GM12891 (cell line): ENCODE measurements around the gene GCKR.

Experiments used
- POLR2A ChIP-seq: IDR thresholded peaks from 2 replicates; pipeline ENCODE4 v1.6.1; 2011; ENCODE audit warnings: low read depth, low read length, control low read depth
- POLR2AphosphoS5 ChIP-seq: IDR thresholded peaks from 2 replicates; pipeline ENCODE4 v1.6.1; 2011; ENCODE audit warnings: low read depth, low read length, control low read depth
- SPI1 ChIP-seq: IDR thresholded peaks from 2 replicates; pipeline ENCODE4 v1.6.1; 2011; ENCODE audit warnings: low read depth, low read length, control low read depth
- TAF1 ChIP-seq: IDR thresholded peaks from 2 replicates; pipeline ENCODE4 v1.6.1; 2011; ENCODE audit warnings: low read depth, low read length, control low read depth

DNA sequence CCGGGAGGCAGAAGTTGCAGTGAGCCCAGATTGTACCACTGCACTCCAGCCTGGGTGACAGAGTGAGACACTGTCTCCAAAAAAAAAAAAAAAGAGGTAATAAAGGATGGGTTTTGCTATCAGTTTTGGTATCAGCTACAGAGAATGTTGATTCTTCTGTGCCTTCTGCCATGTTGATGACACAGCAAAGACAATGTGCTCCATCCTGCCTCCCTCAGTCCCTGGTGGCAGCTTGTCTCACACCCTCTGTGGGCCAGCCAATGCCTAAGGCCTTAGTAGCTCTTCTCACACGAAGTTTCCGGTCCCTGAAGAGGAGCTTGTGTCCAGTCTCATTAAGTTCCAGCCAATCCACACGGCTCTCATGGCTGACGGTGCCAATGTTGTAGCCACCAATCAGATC lies 24.7 kb upstream of the GCKR start:
- TF ChIP-seq POLR2AphosphoS5 (no peak), POLR2A (no peak), SPI1 (no peak), TAF1 (no peak)
